ENCODE results near the gene CCDC188. TPM values are rescaled to one million over a fixed set of nuclear protein-coding genes. Genes with fewer than 3 reads are reported as not detected.
A peak's percentile ranks its signal among the peaks of the same experiment; 100 is the strongest.

CCDC188 gene
- total and polyA plus RNA-seq, 2 of the 4 experiments (the other 2 are of a cell fraction) = 0.10 TPM; not detected in 1

- Histone ChIP-seq H2BK5ac (ENCODE audit: low read depth, low read length, poor library complexity, severe bottlenecking) (no peak overlapping the region), H3K4me2 (ENCODE audit: low read depth, low read length) (no peak overlapping the region), H2BK15ac (ENCODE audit: low read depth, low read length) (no peak overlapping the region), H3K9ac (ENCODE audit: low read depth, low read length) (no peak overlapping the region), H3K23ac (ENCODE audit: low read depth, low read length) (no peak overlapping the region), H3K36me3 (ENCODE audit: control insufficient read depth, insufficient read depth, low read length) (peaks cover 86% of the 10 kb centered on the region), H3K4ac (ENCODE audit: low read depth, low read length) (no peak overlapping the region), H3K4me3 (ENCODE audit: insufficient read depth, low read depth, low read length) (no peak overlapping the region), H2AK9ac (replicated peaks; ENCODE audit: low read depth, low read length, poor library complexity) (no peak overlapping the region), H4K91ac (ENCODE audit: insufficient read depth, low read depth, low read length) (no peak overlapping the region), H3K79me1 (ENCODE audit: low read depth in 1 of 2, low read length in 2 of 2) (peaks cover 14 to 36% of the 10 kb centered on the region in 2 experiments), H3K56ac (ENCODE audit: extremely low read depth, insufficient read depth, low read length) (no peak overlapping the region), H4K5ac (ENCODE audit: low read depth, low read length) (no peak overlapping the region), H3K27ac (ENCODE audit: insufficient read depth, low read length) (no peak overlapping the region), H3K18ac (ENCODE audit: low read depth, low read length) (no peak overlapping the region), H3K14ac (replicated peaks; ENCODE audit: low read depth, low read length) (no peak overlapping the region), H4K20me1 (ENCODE audit: insufficient read depth, low read length) (peaks cover 38% of the 10 kb centered on the region), H3K9me3 (ENCODE audit: control insufficient read depth, insufficient read depth, low read length) (no peaks in the 10 kb centered on the region), H3K4me1 (ENCODE audit: control insufficient read depth, insufficient read depth, low read length) (no peaks in the 10 kb centered on the region), H2AFZ (replicated peaks; ENCODE audit: low read length, poor library complexity) (no peak overlapping the region), H2BK120ac (ENCODE audit: low read depth, low read length) (no peak overlapping the region), H3K9me1 (ENCODE audit: insufficient read depth, low read length) (no peaks in the 10 kb centered on the region), H4K8ac (ENCODE audit: low read depth in 2 of 2, low read length in 2 of 2) (no peak overlapping the region), H2AK5ac (ENCODE audit: low read depth, low read length) (no peak overlapping the region), H2BK20ac (ENCODE audit: low read depth, low read length) (no peak overlapping the region), H3K27me3 (ENCODE audit: control insufficient read depth, insufficient read depth, low read length) (no peaks in the 10 kb centered on the region)
- WGBS, 2 experiments (ENCODE audit: extremely low coverage in 2 of 2, insufficient read length in 1 of 2) = 94% methylated on average over 3 of the region's 9 CpGs; no CpG with 5 or more reads in 1 of the 2 experiments
- DNase-seq (no peak), ATAC-seq (ENCODE audit: low read depth) (no peak)
- CTCF ChIA-PET = no interaction called here
- in situ Hi-C loops (cut with MboI; ENCODE audit: low sequenced_read_pairs) = no loop called here
- BruUV-seq (replicated peaks) = TSS peak; percentile 82
- dilution Hi-C loops (cut with HindIII; ENCODE audit: low sequenced_read_pairs, unreplicated experiment) = no loop called here
- intact Hi-C loops (cut with micrococcal nuclease) = no loop called here
- POLR2A ChIA-PET (ENCODE audit: unreplicated experiment) = no interaction called here
- TF ChIP-seq USF2 (IDR thresholded peaks at IDR 0.05; ENCODE audit: low read depth, low read length) (no peak), CTCF (conservative IDR thresholded peaks at IDR 0.05; ENCODE audit: low read depth, low read length) (no peak), POLR2A (IDR thresholded peaks at IDR 0.05; ENCODE audit: low read depth, low read length) (no peak), ELK1 (IDR thresholded peaks at IDR 0.05; ENCODE audit: borderline replicate concordance, low read depth, low read length) (no peak), CEBPB (IDR thresholded peaks at IDR 0.05; ENCODE audit: low read depth, low read length) (no peak), MAZ (IDR thresholded peaks at IDR 0.05; ENCODE audit: borderline replicate concordance, low read depth, low read length) (no peak), NFE2L2 (IDR thresholded peaks at IDR 0.05; ENCODE audit: low read depth, low read length) (no peak), RCOR1 (IDR thresholded peaks at IDR 0.05; ENCODE audit: insufficient replicate concordance, low read length) (no peak), CHD1 (IDR thresholded peaks at IDR 0.05; ENCODE audit: low read depth, low read length) (no peak), MXI1 (IDR thresholded peaks at IDR 0.05; ENCODE audit: borderline replicate concordance, low read depth, low read length) (no peak), RFX5 (IDR thresholded peaks at IDR 0.05; ENCODE audit: low read depth, low read length) (no peak), FOS (IDR thresholded peaks at IDR 0.05; ENCODE audit: low read depth, low read length) (no peak), RAD21 (IDR thresholded peaks at IDR 0.05; ENCODE audit: low read length) (no peak), SMC3 (IDR thresholded peaks at IDR 0.05; ENCODE audit: low read depth, low read length) (no peak), BHLHE40 (IDR thresholded peaks at IDR 0.05; ENCODE audit: low read depth, low read length) (no peak), MAFK (IDR thresholded peaks at IDR 0.05; ENCODE audit: low read depth, low read length) (no peak)
These were observed 40.4 kb downstream of the CCDC188 start for GRCh38 chr22:20110359-20110985.
